NCI-H1105 (cell line): ENCODE results near the gene RRP9.
"Not testable (repeated sequence)": the region's sequence is repeated elsewhere in the genome, so short reads cannot be mapped to it uniquely, and the experiment has no call there.

Experiments used
- DNase-seq: peaks from one replicate; lab custom pipeline; 2025; lab: John Stamatoyannopoulos, UW

The RRP9 gene

DNA sequence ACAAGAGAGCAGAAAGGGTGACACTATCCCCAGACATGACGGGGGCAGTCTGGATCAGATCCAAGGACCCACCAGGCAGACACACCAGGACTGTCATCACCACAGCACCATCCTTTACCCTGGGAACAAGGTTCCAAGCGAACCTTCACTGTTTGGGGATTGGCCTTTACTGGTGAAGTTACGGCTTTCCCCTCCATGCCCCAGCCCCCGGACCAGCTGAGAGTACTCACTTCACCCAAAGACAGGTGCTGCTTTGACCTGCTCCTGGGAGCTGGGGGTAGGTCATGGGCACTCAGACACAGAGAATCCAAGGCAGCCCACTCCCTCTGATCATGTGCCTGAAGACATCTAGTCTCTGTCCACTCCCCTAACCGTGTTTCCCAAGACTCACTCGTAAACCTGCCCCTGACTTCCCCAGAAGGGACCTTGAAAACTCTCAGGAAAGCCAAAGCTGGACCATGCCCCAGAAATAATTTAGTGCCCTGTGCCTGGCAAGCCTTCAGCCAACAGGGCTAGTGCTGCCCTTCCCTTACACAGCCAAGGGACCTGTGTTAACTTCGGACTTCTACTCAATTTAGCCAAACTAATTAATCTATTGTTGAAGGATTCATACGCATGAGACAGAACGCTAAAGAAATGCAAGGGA, 2.8 kb downstream of the RRP9 start:
- no peak for DNase-seq

DNA sequence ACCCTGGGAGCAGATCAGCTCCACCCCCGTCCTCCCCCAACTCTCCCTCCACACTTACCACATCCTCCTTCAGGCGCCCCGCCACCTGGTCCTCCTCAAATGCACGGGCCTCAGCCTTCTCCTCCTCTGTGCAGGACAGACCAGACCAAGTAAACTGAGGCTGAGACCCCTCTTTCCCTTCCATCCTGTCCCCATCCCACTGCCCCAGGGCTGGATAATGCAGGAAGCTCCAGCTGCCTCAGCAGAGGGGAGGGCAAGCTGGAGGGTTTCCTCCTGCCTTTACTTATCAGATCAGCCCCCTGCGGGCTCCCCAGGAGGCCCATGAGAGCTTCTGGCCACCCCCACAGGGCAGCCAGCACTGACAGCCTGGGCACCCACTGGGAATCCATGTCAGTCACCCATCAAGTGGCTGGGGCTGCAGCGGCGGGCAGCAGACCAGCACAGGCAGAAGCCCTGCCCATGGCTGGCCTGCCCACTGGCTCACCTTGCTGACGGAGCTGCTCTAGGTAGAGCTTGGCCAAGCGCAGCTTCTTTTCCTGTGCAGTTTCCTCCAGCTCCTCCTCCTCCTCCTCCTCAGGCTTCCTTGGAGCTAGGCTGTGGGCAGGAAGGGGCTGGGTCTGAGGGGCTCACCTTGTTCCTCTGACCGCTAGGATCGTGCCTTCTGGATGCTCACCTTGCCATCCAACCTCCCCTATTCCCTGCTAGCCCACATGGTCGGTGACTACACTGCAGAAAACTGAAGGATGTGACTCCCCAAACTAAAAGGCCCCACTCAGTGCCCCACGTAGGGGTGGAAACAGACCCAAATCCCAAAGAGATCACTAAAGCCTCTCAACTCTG, 3.9 kb downstream of the RRP9 start:
- no peak for DNase-seq

DNA sequence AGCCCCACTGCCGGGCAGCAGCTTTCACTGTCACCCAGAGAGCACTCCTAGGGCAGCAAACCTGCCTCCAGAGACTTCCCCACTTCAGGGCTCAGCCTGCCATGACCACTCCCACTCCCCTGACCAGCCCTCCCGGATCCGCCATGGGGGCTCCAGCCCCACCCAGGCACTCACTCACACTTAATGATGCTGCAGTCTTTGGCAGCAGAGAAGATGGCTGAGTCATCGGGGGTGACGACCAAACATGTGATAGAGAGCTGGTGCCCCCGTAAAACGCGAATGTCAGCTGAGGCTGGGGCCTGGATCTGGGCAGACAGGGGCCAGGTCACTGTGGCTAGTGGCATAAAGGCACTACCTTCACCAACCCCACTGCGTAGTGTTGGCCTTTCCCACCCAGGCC, 4.7 kb downstream of the RRP9 start:
- DNase-seq, result no peak

DNA sequence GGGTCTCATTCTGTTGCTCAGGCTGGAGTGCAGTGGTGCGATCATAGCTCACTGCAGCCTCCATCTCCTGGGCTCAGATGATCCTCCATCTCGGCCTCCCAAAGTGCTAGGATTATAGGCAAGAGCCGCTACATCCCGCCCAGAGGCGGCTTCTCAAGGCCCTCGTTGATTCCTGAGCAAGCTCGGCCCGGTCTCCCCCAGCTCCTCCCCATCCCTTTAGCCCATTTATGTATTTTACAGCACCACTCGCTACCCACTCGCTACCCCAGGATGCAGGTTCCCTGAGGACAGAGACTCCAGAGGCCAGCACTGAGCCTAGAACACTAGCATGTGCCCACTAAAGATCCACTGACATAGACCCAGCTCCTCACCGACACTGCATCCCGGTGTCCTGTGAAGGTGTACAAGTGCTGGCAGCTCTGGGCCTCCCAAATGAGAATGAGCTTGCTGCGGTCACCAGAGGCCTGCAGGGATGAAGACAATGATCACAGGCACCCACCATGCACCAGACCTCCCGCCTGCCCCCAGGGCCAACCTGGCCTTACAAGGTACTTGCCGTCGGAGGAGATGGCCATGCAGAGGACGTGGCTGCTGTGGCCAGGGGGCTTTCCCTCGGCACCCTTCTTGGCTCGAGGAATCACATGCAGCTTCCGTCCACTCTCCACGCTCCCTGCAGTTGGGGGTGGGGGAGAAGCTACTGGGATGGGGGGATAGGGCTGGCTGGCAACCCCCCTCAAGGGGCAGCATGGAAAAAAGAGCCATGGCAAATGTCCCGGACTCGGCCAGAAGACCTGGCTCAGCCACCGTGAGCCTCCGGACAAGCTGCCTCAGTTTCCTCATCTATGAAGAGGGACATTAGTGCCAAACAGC, 5.6 kb downstream of the RRP9 start:
- no peak for DNase-seq

DNA sequence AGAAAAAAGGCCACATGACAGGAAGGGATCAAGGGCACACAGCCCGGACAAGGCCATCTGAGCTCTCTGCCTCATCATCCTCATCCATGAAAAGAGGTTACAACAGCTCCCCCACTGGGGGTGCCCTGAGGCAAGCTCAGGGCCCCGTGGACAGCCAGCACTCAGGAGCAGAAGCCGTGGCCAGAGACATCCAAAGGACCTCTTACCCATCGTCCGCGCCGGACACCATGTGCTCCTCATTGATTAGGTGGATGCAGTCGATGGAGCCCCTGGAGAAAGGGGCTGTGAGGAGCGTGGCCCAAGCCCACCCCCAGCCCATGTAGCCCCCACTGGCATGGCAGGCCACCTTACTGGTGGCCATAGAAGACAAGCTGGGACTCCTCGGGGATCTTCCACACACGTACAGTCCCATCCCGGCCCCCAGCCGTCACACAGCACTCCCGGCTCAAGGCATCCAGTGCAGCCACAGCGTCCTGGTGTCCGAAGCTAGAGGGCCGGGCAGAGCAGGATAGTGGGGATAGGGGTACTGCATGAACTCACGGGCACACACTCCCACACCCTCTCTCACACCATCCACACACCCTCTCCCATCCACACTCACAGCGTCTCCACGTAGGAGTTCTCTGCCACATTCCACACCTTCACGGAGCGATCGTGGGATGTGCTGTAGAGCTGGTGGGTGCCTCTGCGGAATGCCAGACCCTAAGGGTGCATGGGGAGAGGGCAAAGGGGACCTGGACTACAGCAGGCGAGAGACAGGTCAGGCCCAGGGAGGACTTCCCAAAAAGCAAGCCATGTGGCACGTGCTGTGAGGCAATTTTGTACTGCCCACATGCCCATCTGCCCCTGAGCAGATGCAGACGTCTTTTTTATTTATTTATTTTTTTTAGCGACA, 6.5 kb downstream of the RRP9 start:
- no peak for DNase-seq

DNA sequence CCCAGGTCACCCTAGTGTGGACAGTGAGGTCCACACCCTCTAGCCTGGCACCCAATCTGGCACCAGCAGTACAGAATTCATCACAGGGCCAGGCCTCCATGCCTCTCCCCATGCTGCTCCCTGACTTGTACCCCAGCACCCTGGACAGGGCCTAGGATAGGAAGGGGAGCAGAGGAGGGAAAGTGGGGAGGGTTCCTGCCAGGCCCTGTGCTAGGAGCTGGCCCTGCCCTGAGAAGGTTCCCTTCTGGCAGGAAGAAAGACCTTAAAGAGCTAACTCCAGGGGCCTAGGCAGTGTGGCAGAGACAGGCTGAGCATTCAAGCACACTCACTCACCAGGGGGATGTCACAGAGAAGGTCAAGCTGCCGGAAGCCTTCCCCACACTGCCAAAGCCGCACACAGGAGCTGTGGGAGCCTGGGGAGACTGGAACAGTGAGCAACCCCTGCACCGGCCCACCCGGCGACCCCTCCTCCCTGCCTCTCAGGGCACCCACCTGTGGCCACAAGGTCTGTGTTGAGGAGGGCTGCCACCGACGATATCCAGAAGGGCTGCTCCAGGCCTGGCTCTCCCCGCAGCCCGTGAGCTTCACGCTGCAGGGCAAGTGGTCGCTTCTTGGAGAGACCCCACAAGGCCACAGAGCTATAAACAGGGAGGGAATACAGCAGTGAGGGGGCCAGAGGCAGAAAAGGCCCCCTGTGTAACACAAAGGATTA, 7.4 kb downstream of the RRP9 start:
- no peak for DNase-seq

DNA sequence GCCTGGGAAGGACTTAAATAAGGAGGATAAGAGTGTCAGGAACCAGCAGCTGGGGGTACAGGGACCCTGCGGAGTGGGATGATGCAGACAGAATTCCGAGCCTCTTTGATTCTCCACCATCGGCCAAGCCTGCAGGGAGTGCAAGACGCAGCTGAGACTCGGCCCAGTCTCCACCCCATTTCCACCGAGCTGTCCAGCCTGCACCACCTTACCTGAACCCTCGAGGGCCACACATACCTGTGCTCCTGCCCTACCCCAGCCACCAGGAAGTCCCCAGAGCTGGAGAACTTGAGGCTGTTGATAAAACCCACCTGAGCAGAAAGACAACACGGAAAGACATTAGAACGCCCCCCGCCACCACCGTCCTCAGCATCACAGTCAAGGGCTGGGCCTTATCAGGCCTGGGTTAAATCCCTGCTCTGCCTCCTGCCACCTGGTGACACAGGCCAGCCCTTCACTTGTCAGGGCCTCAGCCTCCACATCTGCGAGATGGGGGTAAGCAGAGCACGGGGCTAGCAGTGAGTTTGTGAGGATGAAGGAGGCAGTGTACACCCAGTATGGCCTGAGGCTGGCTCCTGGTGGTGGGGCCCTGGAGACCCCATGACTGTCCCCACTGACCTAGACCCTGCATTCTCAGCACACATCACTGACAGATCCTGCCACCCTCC, 8.1 kb downstream of the RRP9 start:
- DNase-seq, result no peak

DNA sequence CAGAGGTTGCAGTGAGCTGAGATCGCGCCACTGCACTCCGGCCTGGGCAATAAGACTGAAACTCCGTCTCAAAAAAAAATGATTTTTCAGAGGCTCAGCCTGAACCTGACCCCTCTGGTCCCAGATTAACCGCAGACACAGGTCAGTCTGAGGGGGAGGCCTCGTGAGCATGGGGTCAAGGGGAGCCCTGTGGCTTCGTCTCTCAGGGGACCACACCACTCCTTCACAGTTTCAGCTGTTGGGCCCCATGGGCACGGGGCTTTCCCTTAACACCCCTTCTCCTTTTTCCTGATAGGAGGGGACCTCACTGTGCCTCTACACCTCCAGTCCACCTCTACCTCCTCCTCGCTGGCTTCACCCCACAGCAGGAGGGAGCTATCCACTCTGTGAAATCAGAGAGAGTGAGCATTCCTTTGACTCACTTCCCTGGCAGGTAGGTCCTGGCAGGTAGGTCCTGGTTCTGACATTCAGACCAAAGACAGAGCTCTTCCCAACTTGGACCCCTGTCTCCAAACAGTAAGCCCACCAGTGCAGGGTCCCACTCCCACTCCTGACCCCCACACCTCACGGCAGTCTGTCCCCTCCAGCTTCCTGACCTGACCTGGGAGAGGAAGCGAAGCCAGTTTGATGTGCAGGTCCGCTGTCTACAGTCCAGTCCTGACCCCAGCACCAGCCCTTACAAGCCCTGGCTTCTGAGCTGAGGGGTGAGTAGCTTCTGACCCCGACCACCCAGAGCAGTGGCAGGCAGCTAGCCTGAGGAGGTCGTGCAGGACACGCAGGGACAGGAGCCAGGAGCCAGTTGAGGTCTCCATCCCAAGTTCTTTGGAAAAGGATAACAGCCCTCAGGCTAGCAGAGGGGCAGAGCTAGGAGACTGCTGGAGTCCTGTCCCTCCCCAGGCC, 9.0 kb downstream of the RRP9 start:
- DNase-seq, result no peak

DNA sequence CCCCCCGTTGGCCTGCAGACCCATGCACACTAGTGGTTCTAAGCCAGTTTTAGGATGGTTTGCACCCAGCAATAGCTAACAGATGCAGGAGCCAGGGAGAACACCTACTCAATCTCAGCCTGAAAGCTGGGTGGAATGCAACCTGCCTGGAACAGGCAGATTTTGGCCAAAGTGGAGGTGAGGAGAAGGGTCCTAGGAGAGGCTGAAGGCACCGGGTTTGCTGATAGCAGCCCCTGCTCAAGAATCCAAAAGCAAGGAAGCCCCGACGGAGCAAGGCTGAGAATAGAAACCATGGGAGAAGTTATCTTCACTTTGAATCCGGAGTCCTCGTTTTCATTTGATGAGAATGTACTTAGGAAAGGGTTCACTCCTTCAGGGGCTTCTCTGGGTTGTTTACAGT, 9.9 kb downstream of the RRP9 start:
- DNase-seq, result no peak

DNA sequence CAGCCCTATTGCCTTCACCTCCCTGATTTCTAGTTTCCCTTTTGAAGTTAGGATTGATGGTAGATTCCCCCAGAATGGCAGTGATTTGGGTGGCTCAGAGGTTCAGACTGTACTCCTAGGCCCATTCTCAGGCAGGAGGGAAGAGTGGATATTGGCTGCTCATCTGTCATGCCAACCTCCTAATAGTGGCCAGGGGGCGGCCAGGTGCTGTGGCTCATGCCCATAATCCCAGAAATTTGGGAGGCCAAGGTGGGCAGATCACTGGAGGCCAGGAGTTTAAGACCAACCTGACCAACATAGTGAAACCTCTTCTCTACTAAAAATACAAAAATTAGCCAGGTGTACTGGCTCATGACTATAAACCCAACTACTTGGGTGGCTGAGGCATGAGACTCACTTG, 11.3 kb downstream of the RRP9 start:
- DNase-seq, result no peak

DNA sequence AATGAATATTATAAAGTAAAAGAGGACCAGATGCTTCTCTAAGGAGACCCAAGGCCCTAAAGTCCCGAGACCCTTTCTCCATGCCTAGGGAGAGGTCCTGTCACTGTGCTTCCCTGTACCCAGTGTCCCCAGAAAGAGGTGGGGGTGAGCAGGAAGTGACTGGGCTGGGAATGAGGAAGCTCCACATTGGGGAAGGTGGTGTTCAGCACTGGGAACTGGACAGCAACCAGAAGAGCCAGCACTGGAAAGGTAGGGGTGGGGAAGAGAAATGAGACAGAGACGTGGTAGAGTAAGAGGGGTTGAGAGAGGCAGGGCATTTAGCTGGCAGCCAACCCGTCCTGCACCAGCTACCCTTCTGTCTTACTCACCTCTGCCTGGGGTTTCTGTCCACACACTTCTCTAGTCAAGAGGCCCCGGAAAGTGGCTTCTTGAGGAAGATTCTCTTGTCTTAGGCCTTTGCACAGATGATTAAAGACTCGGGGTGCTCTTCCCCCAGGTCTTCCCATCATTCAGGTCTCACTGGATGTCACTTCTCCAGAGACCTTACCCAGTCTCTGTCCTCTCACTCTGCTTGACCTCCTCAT, 12.2 kb downstream of the RRP9 start:
- DNase-seq, result no peak

DNA sequence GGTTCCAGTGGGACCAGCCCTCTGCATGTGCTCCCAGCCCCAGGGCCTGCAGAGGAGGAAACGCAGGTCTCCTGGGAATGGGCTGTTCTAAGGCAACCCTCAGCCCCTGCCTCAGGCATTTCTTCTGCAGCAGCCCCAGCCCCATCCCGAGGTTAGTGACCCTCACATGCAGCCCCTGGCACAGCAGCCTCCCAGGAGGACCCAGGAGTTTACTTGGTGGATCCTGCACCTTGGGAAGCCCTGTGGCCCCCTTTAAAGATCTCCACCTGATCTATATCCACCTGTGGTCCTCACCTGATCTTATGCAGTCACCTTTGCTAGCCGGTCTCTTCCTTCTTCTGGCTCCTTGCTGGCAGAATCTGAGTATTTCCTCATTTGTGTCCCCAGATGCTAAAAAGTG, 12.7 kb downstream of the RRP9 start:
- DNase-seq, result not testable (repeated sequence)

DNA sequence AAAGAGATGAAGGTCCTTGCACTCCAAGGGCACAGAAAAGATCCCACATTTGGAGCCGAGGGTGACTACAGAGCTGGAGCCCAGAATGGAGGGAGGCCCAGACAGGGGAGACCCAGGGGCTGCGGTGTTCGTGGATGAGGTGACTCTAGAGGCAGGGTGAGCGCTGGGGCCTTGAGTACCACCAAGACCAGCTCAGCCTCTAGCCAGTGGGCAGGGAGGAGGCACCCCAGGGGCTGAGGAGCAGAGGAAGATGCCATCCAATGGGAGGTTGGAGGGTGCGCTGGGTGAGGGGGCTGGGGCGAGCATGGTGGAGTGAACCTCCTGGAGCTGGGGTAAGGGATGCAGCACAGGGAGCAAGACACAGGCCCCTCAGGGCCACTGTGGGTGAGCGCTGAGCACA, 13.3 kb downstream of the RRP9 start:
- DNase-seq, result no peak

DNA sequence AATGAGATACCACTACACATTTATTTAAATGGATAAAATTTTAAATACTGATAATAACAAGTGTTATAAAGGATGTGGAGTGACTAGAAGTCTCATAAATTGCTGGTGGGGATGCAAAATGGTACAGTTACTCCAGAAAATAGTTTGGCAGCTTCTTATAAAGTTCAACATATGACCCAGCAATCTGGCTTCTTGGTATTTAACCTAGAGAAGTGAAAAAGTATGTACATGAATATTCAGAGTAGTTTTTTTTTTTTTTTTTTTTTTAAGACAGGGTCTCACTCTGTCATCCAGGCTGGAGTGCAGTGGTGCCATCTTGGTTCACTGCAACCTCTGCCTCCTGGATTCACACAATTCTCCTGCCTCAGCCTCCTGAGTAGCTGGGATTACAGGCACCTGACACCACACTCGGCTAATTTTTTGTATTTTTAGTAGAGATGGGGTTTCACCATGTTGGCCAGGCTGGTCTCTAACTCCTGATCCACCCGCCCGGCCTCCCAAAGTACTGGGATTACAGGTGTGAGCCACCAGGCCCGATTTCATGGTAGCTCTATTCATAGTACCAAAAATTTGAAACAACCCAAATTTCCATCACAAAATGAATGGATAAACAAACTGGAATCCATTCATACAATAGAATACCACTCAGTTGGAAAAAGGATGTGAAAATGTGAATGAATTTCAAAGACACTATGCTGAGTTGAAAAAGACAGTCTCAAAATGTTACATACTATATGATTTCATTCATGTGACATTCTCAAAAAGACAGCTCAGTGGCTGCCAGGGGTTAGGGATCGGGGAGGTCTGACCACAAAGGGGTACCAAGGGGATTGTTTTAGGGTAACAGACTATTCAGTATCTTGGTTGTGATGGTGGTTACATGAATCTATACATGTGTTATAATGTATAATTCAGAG, 14.4 kb downstream of the RRP9 start:
- no peak for DNase-seq

DNA sequence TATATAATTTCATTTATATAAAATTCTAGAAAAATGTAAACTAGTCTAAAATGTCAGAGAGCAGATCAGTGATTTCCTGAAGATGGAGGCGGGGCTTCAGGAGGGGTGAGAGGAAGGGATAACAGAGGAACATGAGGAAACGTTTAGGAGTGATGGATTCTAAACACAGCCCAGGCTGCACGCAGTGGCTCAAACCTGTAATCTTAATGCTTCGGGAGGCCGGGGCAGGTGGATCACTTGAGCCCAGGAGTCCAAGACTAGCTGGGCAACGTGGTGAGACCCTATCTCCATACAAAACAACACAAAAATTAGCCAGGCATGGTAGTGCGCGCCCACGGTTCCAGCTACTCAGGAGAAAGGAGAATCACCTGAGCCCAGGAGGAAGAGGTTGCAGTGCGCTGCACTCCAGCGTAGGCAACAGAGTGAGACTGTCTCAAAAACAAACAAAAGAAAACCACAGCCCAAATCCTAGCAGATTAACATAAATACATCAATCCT, 20.6 kb downstream of the RRP9 start:
- DNase-seq, result no peak

DNA sequence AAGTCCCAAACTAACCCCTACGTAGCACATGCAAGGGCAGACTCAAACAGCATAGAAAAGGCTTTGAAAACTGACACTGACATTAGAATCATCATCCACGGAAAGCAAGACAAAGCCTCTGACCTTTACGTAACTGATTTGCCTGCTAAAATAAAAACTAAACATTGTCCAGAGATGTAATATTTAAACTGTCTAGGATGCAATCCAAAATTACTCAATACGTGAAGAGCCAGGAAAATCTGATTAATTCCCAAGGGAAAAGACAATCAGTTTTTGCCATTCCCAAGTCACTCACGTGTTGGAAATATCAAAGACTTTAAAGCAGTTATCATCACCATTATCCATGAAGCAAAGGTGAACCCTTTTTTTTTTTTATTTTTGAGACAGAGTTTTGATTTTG, 25.3 kb downstream of the RRP9 start:
- no peak for DNase-seq

DNA sequence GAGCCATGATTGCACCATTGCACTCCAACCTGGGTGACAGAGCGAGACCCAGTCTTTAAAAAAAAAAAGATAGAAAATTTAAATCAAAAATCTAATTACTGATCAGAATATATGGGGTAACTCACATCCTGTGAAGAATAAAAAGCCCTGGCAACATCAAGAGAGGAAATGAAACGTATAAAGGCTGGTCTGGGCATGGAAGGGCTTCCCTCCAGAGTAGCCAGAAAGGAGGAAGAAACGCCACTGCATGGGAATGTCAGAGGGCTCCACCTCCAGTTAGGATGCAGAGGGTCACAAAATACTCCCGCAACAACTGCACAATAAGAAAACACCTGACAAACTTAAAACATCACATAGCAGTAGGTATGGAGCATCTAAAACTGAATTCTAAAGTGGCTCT, 33.7 kb downstream of the RRP9 start:
- no peak for DNase-seq
